OCI-LY3 (cell line): ENCODE results near the gene WDFY1.

Source experiments
- CTCF ChIP-seq: fragments of 200-600, 300-600 bp; sonication (generic); IDR thresholded peaks from 2 replicates; pipeline ENCODE4 v1.5.1; 2014; ENCODE audit warnings: antibody characterized with exemption, low read length, low read depth
- EZH2phosphoT487 ChIP-seq: fragments of 200-600 bp; shearing (Covaris generic); IDR thresholded peaks from 2 replicates; pipeline ENCODE4 v1.6.1; 2018; ENCODE audit warnings: antibody characterized with exemption, mixed run types, low read depth

DNA sequence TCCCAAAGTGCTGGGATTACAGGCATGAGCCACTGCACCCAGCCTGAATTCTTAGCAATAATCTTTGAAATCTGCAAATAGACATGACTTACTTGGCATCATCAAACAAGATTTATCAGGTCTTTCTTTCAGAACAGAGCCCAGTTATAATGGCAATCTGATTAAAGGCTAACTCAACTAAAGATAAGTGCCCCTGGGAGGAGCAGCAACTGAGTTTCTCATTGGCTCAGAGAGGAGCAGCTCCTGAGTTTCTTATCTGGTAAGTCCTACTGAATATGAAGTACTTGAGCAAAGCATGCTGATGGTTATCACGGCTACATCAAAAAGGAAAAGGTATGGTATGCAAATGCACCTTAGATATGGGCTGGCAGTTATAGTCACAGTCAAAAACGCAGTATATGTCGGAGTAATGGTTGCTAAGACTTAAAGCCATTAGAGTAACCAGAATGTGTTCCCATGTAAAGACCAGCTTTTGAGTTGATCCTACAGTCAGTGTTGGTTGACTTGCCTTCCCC is 92.8 kb downstream of the WDFY1 start:
- TF ChIP-seq CTCF (no peak), EZH2phosphoT487 (no peak)
